Erythroblast (primary cell): ENCODE results near the gene SCAMP4.
A peak's percentile ranks its signal among the peaks of the same experiment; 100 is the strongest.

Experiments
- DNase-seq, 2 experiments: peaks; one replicate each; lab custom pipeline; 2025; lab: John Stamatoyannopoulos, UW
- GATA1 ChIP-seq: IDR thresholded peaks from 2 replicates; pipeline ENCODE4 v1.6.1; 2011; ENCODE audit warnings: low read depth, mild to moderate bottlenecking, control low read depth, low read length, moderate library complexity
- POLR2A ChIP-seq: IDR thresholded peaks from 2 replicates; pipeline ENCODE4 v1.6.1; 2011; ENCODE audit warnings: mild to moderate bottlenecking, low read length

SCAMP4 gene

GRCh38 chr19:1921326-1921725 lies 16.1 kb downstream of the SCAMP4 start:
- no peak for DNase-seq
- TF ChIP-seq GATA1 (no peak), POLR2A (no peak)

- DNase-seq: no peak
- TF ChIP-seq POLR2A: no peak
- TF ChIP-seq GATA1: no peak
These were observed 16.6 kb downstream of the SCAMP4 start for GRCh38 chr19:1921825-1922224.

- TF ChIP-seq POLR2A (no peak), GATA1 (no peak)
- no peak for DNase-seq
These were observed 17.6 kb downstream of the SCAMP4 start for GRCh38 chr19:1922803-1923202.

- TF ChIP-seq GATA1 (no peak), POLR2A (no peak)
- DNase-seq: no peak
These were observed 18.1 kb downstream of the SCAMP4 start for GRCh38 chr19:1923319-1923718.

- TF ChIP-seq POLR2A (no peak), GATA1 (no peak)
- DNase-seq: no peak
These were observed 19.2 kb downstream of the SCAMP4 start for GRCh38 chr19:1924320-1924961.

- TF ChIP-seq GATA1 (no peak), POLR2A (no peak)
- no peak for DNase-seq
These were observed 20.3 kb downstream of the SCAMP4 start for GRCh38 chr19:1925544-1925943.

- no peak for TF ChIP-seq GATA1
- TF ChIP-seq POLR2A: no peak
- DNase-seq: peak; percentile 80 to 88
These were observed 24.0 kb downstream of the SCAMP4 start for GRCh38 chr19:1929021-1929742.

GRCh38 chr19:1931445-1931844 lies 26.2 kb downstream of the SCAMP4 start:
- no peak for TF ChIP-seq GATA1
- no peak for TF ChIP-seq POLR2A
- DNase-seq: no peak

- DNase-seq: no peak
- TF ChIP-seq GATA1 (no peak), POLR2A (no peak)
These were observed 27.2 kb downstream of the SCAMP4 start for GRCh38 chr19:1932395-1932794.

GRCh38 chr19:1933244-1933643 lies 28.0 kb downstream of the SCAMP4 start:
- no peak for DNase-seq
- TF ChIP-seq POLR2A (no peak), GATA1 (no peak)

- no peak for TF ChIP-seq GATA1
- TF ChIP-seq POLR2A: no peak
- DNase-seq: no peak
These were observed 28.7 kb downstream of the SCAMP4 start for GRCh38 chr19:1933942-1934341.

- peak in 1 of 2 experiments; percentile 61 for DNase-seq
- TF ChIP-seq POLR2A (no peak), GATA1 (no peak)
These were observed 30.4 kb downstream of the SCAMP4 start for GRCh38 chr19:1935484-1936208.

- no peak for DNase-seq
- no peak for TF ChIP-seq POLR2A
- TF ChIP-seq GATA1: no peak
These were observed 31.2 kb downstream of the SCAMP4 start for GRCh38 chr19:1936430-1936829.
